NCI-H82 (cell line): ENCODE results near the gene JUN.
"Not testable (repeated sequence)": the region's sequence is repeated elsewhere in the genome, so short reads cannot be mapped to it uniquely, and the experiment has no call there.

Experiments
- DNase-seq: peaks from one replicate; lab custom pipeline; 2025; lab: John Stamatoyannopoulos, UW

The JUN gene

GRCh38 chr1:58808077-58808476 lies 24.2 kb upstream of the JUN start:
- DNase-seq: no peak

- DNase-seq: no peak
Measured at GRCh38 chr1:58805716-58806571, 22.1 kb upstream of the JUN start.

GRCh38 chr1:58804853-58805565 lies 21.2 kb upstream of the JUN start:
- DNase-seq: no peak

- no peak for DNase-seq
Measured at GRCh38 chr1:58803858-58804257, 20.0 kb upstream of the JUN start.

GRCh38 chr1:58802640-58803399 lies 19.0 kb upstream of the JUN start:
- DNase-seq: peak; percentile 19

GRCh38 chr1:58801286-58801685 lies 17.4 kb upstream of the JUN start:
- not testable (repeated sequence) for DNase-seq

GRCh38 chr1:58799650-58800049 lies 15.8 kb upstream of the JUN start:
- DNase-seq: no peak

GRCh38 chr1:58798910-58799442 lies 15.1 kb upstream of the JUN start:
- DNase-seq: no peak

GRCh38 chr1:58796416-58796815 lies 12.6 kb upstream of the JUN start:
- no peak for DNase-seq

- DNase-seq: no peak
Measured at GRCh38 chr1:58794585-58794984, 10.7 kb upstream of the JUN start.

GRCh38 chr1:58792846-58793245 lies 9.0 kb upstream of the JUN start:
- no peak for DNase-seq

- no peak for DNase-seq
Measured at GRCh38 chr1:58791106-58791505, 7.3 kb upstream of the JUN start.

- DNase-seq: no peak
Measured at GRCh38 chr1:58789996-58790660, 6.3 kb upstream of the JUN start.

- no peak for DNase-seq
Measured at GRCh38 chr1:58789322-58789856, 5.5 kb upstream of the JUN start.

GRCh38 chr1:58788259-58788658 lies 4.4 kb upstream of the JUN start:
- DNase-seq: no peak

GRCh38 chr1:58786927-58787245 lies 3.0 kb upstream of the JUN start:
- DNase-seq: peak; percentile 26

GRCh38 chr1:58786184-58786926 lies 2.5 kb upstream of the JUN start:
- DNase-seq: no peak

- DNase-seq: peak; percentile 64
Measured at GRCh38 chr1:58785442-58786058, 1.7 kb upstream of the JUN start.

- peak; percentile 79 for DNase-seq
Measured at GRCh38 chr1:58784758-58785441, 1.1 kb upstream of the JUN start.
